Measurements from ENCODE around the gene NAE1.
"Not testable (repeated sequence)": the region's sequence is repeated elsewhere in the genome, so short reads cannot be mapped to it uniquely, and the experiment has no call there.

The NAE1 gene

GRCh38 chr16:66830422-66831404, at the start of gene NAE1:
Gene NAE1, minus strand, starts transcription at chr16:66830976. Its CDS starts 77 bp downstream, at chr16:66830899.
- DNase-seq: peak; percentile 97

GRCh38 chr16:66878067-66878466, 47.3 kb upstream of the NAE1 start:
- DNase-seq: no peak

- peak; percentile 51 for DNase-seq
These were observed 43.5 kb upstream of the NAE1 start for GRCh38 chr16:66874079-66874775.

DNA sequence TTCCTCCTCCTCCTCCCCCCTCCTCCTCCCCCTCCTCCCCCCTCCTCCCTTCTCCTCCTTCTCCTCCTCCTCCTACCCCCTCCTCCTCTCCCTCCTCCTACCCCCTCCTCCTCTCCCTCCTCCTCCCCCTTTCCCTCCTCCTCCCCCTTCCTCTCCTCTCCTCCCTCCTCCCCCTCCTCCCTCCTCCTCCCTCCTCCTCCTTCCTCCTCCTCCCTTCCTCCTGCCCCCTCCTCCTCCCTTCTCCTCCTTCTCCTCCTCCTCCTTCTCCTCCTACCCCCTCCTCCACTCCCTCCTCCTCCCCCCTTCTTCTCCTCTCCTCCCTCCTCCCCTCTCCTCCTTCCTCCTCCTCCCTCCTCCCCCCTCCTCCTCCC, 42.9 kb upstream of the NAE1 start:
- DNase-seq: no peak

DNA sequence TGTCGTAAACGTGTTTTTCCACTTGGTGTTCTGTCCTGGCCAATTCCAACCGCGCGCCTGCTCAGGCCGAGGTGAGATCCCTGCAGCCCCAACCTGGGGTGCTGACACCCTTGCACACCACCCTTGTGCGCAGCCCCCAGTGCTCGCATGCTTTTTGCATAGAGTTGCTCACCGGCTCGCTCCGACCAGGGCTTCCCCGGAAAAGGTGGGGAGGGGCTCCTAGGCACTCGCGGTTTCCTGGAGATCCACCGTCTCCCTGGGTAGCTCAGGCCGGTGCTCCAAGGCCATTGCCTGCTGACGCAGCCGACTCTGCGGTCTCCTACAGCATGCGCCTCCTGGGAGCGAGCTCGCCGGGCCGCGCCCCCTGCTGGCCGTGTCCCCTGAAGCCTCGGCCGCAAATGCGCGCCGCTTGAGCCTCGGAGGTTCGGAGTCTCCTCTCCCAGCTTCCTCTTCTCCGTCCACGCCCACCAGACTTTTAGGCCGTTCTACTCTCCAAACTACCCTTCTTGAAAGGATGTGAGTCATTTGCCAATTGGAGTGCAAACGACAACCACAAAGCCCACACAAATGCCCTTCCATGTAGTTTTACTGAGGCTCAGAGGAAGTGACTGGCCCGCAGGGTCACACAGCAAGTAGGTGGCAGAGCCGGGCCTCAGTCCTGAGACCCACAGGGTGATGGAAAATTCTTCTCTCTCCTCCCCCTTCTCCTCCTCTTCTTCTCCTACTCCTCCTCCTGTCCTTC, 42.3 kb upstream of the NAE1 start:
- DNase-seq: peak; percentile 92

DNA sequence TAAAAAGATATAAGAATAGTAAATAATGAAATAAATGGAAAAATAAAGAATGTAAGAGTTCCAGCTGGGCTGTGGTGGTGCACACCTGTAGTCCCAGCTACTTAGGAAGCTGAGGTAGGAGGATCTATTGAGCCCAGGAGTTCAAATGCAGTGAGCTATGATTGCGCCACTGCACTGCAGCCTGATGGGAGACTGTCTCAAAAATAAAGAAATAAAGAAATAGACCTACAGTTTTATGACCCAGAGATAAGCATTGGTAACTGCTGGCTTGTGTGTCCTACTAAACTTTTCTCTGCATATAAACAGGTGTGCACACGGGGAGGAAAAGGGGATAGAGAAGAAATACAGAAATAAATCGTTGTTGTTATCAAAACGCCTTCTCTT, 41.8 kb upstream of the NAE1 start:
- no peak for DNase-seq

- no peak for DNase-seq
These were observed 41.1 kb upstream of the NAE1 start for GRCh38 chr16:66871840-66872239.

- DNase-seq: not testable (repeated sequence)
These were observed 40.6 kb upstream of the NAE1 start for GRCh38 chr16:66871363-66871762.

- no peak for DNase-seq
These were observed 38.6 kb upstream of the NAE1 start for GRCh38 chr16:66869424-66869823.

GRCh38 chr16:66863707-66864106, 32.9 kb upstream of the NAE1 start:
- DNase-seq: no peak

GRCh38 chr16:66862023-66862520, 31.3 kb upstream of the NAE1 start:
- DNase-seq: no peak

DNA sequence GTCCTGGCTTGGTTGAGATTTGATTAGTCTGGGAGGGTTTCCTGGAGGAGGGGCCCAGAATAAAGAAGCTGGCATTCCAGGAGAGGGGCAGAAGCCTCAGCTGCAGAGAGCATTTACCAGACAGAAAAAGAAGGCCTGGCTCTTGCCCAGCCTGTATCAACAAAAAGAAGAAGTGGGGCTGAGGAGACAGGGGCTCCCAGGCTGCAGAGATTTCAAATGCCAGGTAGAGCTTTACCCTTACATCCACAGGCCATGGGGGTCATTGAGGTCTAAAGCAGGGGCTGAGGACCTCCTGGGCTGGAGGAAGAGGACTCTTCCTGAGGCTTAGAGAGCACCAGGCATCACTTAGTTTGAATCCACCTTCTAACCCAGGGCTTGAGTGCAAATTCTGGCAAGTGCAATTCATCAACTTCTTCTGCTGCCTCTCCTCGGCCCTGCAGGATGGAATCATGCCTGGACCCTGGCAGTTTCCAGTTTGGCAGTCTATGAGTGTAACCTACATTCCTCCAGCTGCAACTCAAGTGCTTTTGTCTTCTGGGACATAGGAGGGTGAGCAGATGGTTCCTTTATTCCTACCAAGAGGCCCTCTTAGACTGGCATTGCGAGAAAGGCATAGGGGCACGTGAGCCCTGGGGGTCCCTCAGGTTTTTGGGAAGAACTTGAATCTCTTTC, 28.8 kb upstream of the NAE1 start:
- no peak for DNase-seq

DNA sequence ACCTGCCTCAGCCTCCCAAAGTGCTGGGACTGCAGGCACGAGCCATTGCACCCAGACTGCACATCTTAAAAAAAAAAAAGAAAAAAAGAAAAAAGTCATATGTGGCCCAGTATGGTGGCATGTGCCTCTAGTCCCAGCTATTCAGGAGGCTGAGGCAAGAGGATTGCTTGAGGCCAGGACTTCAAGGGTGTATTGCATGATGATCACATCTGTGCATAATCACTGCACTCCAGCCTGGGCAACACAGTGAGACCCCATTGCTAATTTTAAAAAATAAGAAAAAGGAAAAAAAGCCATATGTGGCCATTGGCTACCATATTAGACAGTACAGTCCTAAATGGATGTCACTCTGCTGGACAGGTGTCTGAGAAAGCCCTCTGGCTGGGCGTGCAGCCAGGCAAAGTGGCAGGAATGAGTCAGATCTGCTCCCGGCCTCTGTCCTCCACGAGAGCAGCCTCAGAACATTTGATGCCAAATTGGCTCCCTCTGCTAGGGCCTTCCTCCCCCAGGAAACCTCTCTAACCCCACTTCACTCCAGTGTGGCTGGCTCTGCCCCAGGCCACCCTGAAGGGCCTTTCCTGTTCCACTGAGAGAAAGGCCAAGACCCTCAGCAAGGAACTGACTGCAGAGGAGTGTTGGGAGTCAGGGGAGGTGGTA, 28.1 kb upstream of the NAE1 start:
- DNase-seq: no peak

DNA sequence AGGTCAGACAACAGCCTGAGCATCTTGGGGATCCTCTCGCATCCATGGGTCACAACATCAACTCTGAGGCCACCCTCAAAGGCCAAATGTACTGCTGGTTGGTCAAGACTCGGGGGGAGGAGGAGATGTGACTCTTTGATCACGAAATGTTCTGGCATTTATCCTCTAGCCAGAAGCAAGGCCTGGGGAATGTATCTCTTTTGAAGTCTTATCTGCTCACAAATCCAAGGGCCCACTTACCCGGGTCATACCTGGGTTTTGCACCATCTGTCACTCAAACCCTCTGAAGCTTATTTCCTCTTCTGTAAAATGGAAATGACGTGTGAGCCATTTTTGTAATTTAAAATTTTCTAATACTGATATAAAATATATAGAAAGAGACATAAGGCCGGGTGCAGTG, 26.7 kb upstream of the NAE1 start:
- no peak for DNase-seq

DNA sequence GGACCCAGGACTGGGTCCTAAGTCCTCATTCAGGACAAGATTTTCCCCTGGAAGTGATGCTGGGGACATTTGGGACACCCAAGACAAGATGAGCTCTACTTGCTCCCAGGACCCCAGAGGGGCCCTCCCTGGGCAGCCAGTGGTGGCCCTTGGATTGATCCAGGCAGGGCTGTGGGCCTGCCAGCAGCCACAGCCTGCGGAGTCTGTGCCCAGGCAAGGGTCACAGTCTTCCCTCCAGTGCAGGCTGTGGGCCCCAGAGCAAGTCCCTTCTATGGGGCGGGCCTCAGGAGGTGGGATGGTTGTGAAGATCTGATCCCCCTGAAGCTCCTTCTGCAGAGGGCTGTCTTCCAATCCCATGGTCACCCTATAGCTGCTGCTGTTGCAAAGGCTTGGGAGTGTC, 26.0 kb upstream of the NAE1 start:
- DNase-seq: no peak

DNA sequence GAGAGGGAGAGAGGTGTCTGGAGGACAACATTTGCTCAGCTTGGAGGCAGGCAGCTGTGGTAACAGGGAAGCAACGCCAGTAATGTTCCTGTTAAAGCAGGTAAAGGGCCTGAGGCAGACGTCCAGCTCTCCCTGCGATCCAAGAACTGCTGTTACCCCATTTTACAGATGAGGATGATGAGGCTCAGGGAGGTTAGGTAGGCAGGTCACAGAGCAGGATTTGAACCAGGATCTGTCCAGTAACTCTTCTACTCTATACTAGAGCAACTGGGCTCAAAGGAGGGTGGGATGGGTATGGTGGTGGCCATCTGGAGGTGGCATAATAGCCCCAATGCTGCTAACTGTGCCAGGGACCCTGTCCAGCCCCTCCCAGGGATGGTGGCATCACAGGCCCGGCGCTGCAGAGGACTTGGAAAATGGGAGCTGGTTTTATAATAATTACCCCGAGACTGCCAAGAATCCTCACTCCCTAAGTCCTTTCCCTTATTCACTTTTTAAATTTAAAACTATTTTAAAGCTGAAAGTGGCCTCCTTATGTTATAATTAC, 25.5 kb upstream of the NAE1 start:
- DNase-seq: no peak

- DNase-seq: no peak
These were observed 22.7 kb upstream of the NAE1 start for GRCh38 chr16:66853261-66854139.

- DNase-seq: no peak
These were observed 20.6 kb upstream of the NAE1 start for GRCh38 chr16:66851166-66851964.

GRCh38 chr16:66850115-66850815, 19.5 kb upstream of the NAE1 start:
- no peak for DNase-seq

All from eye (tissue), 1 donor.